ENCODE data around the gene UBL3. TPM values are rescaled to one million over a fixed set of nuclear protein-coding genes. Genes with fewer than 3 reads are reported as not detected.

UBL3 gene
- polyA plus RNA-seq, 1 donor (not counting 4 experiments of a cell fraction or from before 2014, with no cell fraction given): 10.5 TPM

DNA sequence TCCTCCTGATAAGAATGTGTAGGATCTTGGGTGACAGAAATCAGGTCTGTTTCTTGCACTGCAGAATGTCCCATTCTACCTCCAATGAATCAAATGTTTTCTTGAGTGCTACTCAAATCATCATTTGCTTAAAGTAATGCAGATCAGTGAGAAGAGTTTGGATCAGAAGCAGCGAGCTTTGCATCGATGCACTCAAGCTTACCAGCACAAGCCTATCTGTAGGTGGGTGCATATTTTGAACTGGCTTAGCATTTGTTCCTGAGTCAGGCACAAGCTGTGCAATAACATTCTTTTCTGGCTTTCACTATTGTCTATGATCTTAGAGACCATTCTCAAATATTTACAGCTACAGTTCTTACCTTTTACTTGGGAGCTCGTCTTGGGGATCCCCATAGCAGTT lies 109.5 kb downstream of the UBL3 start:
- H3K4me2 ChIP-seq (ENCODE audit: control insufficient read depth, extremely low read depth, insufficient read depth, low read depth, low read length): no peak overlapping the region
- H3K79me2 ChIP-seq (ENCODE audit: control insufficient read depth, insufficient read depth, low read length): no peaks in the 10 kb centered on the region
- no peak for FAIRE-seq
- no peak overlapping the region for H3K4me3 ChIP-seq (ENCODE audit: control insufficient read depth in 2 of 3, extremely low read depth in 1 of 3, insufficient read depth in 2 of 3, low read depth in 1 of 3, low read length in 3 of 3)
- no peak overlapping the region for H3K27ac ChIP-seq (ENCODE audit: control insufficient read depth, insufficient read depth, low read length)
- H3K9ac ChIP-seq (ENCODE audit: control insufficient read depth, extremely low read depth, insufficient read depth, low read length): no peak overlapping the region
- no peaks in the 10 kb centered on the region for H3K36me3 ChIP-seq (ENCODE audit: control insufficient read depth in 2 of 2, extremely low read depth in 1 of 2, insufficient read depth in 2 of 2, low read length in 2 of 2)
- no peak for TF ChIP-seq EZH2 (IDR thresholded peaks at IDR 0.05; ENCODE audit: low read length)
- TF ChIP-seq, protein P1, sequence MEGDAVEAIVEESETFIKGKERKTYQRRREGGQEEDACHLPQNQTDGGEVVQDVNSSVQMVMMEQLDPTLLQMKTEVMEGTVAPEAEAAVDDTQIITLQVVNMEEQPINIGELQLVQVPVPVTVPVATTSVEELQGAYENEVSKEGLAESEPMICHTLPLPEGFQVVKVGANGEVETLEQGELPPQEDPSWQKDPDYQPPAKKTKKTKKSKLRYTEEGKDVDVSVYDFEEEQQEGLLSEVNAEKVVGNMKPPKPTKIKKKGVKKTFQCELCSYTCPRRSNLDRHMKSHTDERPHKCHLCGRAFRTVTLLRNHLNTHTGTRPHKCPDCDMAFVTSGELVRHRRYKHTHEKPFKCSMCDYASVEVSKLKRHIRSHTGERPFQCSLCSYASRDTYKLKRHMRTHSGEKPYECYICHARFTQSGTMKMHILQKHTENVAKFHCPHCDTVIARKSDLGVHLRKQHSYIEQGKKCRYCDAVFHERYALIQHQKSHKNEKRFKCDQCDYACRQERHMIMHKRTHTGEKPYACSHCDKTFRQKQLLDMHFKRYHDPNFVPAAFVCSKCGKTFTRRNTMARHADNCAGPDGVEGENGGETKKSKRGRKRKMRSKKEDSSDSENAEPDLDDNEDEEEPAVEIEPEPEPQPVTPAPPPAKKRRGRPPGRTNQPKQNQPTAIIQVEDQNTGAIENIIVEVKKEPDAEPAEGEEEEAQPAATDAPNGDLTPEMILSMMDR (optimal IDR thresholded peaks at IDR 0.05 in 1 of 3, IDR thresholded peaks at IDR 0.05 in 1 of 3, conservative IDR thresholded peaks at IDR 0.05 in 1 of 3; ENCODE audit: extremely low read depth in 1 of 3, insufficient read depth in 2 of 3, low read length in 3 of 3): no peak
- no peak overlapping the region for H2AFZ ChIP-seq (ENCODE audit: control insufficient read depth, low read length)
- DNase-seq (ENCODE audit: low read depth, low spot score): no peak
- H3K9me1 ChIP-seq (ENCODE audit: control insufficient read depth, extremely low read depth, insufficient read depth, low read length): no peaks in the 10 kb centered on the region
- no peaks in the 10 kb centered on the region for H4K20me1 ChIP-seq (ENCODE audit: control insufficient read depth, extremely low read depth, insufficient read depth, low read length)
- H3K9me3 ChIP-seq (ENCODE audit: control insufficient read depth, low read depth, low read length): no peaks in the 10 kb centered on the region
- H3K27me3 ChIP-seq (ENCODE audit: control insufficient read depth, extremely low read depth, insufficient read depth, low read length): peaks cover 5% of the 10 kb centered on the region
- dilution Hi-C loops (cut with MboI; ENCODE audit: extremely low pct_ligation_motif_present, low sequenced_read_pairs): no loop called here
- H3K4me1 ChIP-seq (ENCODE audit: control insufficient read depth, extremely low read depth, insufficient read depth, low read length): no peaks in the 10 kb centered on the region

DNA sequence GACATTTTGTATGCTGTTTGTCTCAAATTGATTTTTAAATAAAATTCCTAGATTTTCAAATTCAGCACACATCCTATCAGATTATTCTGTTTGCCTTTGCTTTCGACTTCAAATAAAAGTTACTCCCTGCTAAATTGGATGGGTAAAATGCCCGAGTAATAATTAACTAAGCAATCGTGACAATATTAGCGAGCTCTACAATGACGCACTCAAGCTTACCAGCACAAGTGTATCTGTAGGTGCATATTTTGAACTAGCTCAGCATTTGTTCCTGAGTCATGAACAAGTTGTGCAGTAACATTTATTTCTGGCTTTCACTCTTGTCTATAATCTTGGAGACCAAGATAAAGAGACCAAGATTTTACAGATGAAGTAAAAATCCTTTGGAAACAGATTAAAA lies 113.4 kb downstream of the UBL3 start:
- H3K4me2 ChIP-seq (ENCODE audit: control insufficient read depth, extremely low read depth, insufficient read depth, low read depth, low read length): no peak overlapping the region

More for the DNA sequence above, 113.4 kb downstream of the UBL3 start:
- Histone ChIP-seq H3K4me3 (ENCODE audit: control insufficient read depth in 2 of 3, extremely low read depth in 1 of 3, insufficient read depth in 2 of 3, low read depth in 1 of 3, low read length in 3 of 3) (no peak overlapping the region), H3K36me3 (ENCODE audit: control insufficient read depth in 2 of 2, extremely low read depth in 1 of 2, insufficient read depth in 2 of 2, low read length in 2 of 2) (no peaks in the 10 kb centered on the region), H3K27ac (ENCODE audit: control insufficient read depth, insufficient read depth, low read length) (no peak overlapping the region), H3K27me3 (ENCODE audit: control insufficient read depth, extremely low read depth, insufficient read depth, low read length) (no peaks in the 10 kb centered on the region), H3K4me1 (ENCODE audit: control insufficient read depth, extremely low read depth, insufficient read depth, low read length) (peaks cover 11% of the 10 kb centered on the region), H3K9me3 (ENCODE audit: control insufficient read depth, low read depth, low read length) (no peaks in the 10 kb centered on the region), H3K9me1 (ENCODE audit: control insufficient read depth, extremely low read depth, insufficient read depth, low read length) (no peaks in the 10 kb centered on the region), H3K79me2 (ENCODE audit: control insufficient read depth, insufficient read depth, low read length) (no peaks in the 10 kb centered on the region), H4K20me1 (ENCODE audit: control insufficient read depth, extremely low read depth, insufficient read depth, low read length) (no peaks in the 10 kb centered on the region), H2AFZ (ENCODE audit: control insufficient read depth, low read length) (no peak overlapping the region), H3K9ac (ENCODE audit: control insufficient read depth, extremely low read depth, insufficient read depth, low read length) (no peak overlapping the region)
- no peak for DNase-seq (ENCODE audit: low read depth, low spot score)
- FAIRE-seq: no peak
- TF ChIP-seq EZH2 (IDR thresholded peaks at IDR 0.05; ENCODE audit: low read length): no peak
- TF ChIP-seq, protein P1 (optimal IDR thresholded peaks at IDR 0.05 in 1 of 3, IDR thresholded peaks at IDR 0.05 in 1 of 3, conservative IDR thresholded peaks at IDR 0.05 in 1 of 3; ENCODE audit: extremely low read depth in 1 of 3, insufficient read depth in 2 of 3, low read length in 3 of 3): no peak
- dilution Hi-C loops (cut with MboI; ENCODE audit: extremely low pct_ligation_motif_present, low sequenced_read_pairs): no loop called here
